ENCODE results near the gene EMC10. TPM values are rescaled to one million over a fixed set of nuclear protein-coding genes. Genes with fewer than 3 reads are reported as not detected.

EMC10 gene
- total RNA-seq, 1 donor, result 56.5 TPM

- H3K36me3 ChIP-seq (ENCODE audit: insufficient read depth, low read length), result no peaks in the 10 kb centered on the region
- no peak overlapping the region for H3K4me2 ChIP-seq (ENCODE audit: insufficient read depth, low read length)
- no peak overlapping the region for H3K4me3 ChIP-seq (ENCODE audit: insufficient read depth, low read length)
- no peak for TF ChIP-seq CTCF (IDR thresholded peaks at IDR 0.05; ENCODE audit: extremely low read depth, low read depth, low read length)
- H3K27ac ChIP-seq (ENCODE audit: low read depth, low read length), result no peak overlapping the region
- H4K20me1 ChIP-seq (ENCODE audit: insufficient read depth, low read length), result no peaks in the 10 kb centered on the region
- H2AFZ ChIP-seq (ENCODE audit: low read length), result no peak overlapping the region
- H3K27me3 ChIP-seq (ENCODE audit: insufficient read depth, low read length), result peaks cover 5% of the 10 kb centered on the region
- no peaks in the 10 kb centered on the region for H3K9me3 ChIP-seq (ENCODE audit: low read depth, low read length)
- DNase-seq (ENCODE audit: insufficient read length, low spot score, missing footprints), result no peak
- H3K4me1 ChIP-seq (ENCODE audit: insufficient read depth, low read length), result no peaks in the 10 kb centered on the region
- no peaks in the 10 kb centered on the region for H3K79me2 ChIP-seq (ENCODE audit: insufficient read depth, low read length)
Observed at GRCh38 chr19:50501186-50501567, 24.9 kb downstream of the EMC10 start.

- no peak overlapping the region for H2AFZ ChIP-seq (ENCODE audit: low read length)
- no peak for TF ChIP-seq CTCF (IDR thresholded peaks at IDR 0.05; ENCODE audit: extremely low read depth, low read depth, low read length)
- no peak overlapping the region for H3K4me3 ChIP-seq (ENCODE audit: insufficient read depth, low read length)
- peaks cover 5% of the 10 kb centered on the region for H3K27me3 ChIP-seq (ENCODE audit: insufficient read depth, low read length)
- no peaks in the 10 kb centered on the region for H3K9me3 ChIP-seq (ENCODE audit: low read depth, low read length)
- H4K20me1 ChIP-seq (ENCODE audit: insufficient read depth, low read length), result no peaks in the 10 kb centered on the region
- H3K36me3 ChIP-seq (ENCODE audit: insufficient read depth, low read length), result no peaks in the 10 kb centered on the region
- H3K27ac ChIP-seq (ENCODE audit: low read depth, low read length), result no peak overlapping the region
- H3K79me2 ChIP-seq (ENCODE audit: insufficient read depth, low read length), result no peaks in the 10 kb centered on the region
- H3K4me2 ChIP-seq (ENCODE audit: insufficient read depth, low read length), result no peak overlapping the region
- no peak for DNase-seq (ENCODE audit: insufficient read length, low spot score, missing footprints)
- H3K4me1 ChIP-seq (ENCODE audit: insufficient read depth, low read length), result no peaks in the 10 kb centered on the region
Observed at GRCh38 chr19:50501568-50502475, 25.5 kb downstream of the EMC10 start.

GRCh38 chr19:50505856-50506611 is 29.7 kb downstream of the EMC10 start:
- Histone ChIP-seq H3K9me3 (ENCODE audit: low read depth, low read length) (no peaks in the 10 kb centered on the region), H3K27me3 (ENCODE audit: insufficient read depth, low read length) (no peaks in the 10 kb centered on the region), H3K4me1 (ENCODE audit: insufficient read depth, low read length) (peaks cover 8% of the 10 kb centered on the region), H4K20me1 (ENCODE audit: insufficient read depth, low read length) (no peaks in the 10 kb centered on the region), H2AFZ (ENCODE audit: low read length) (no peak overlapping the region), H3K4me2 (ENCODE audit: insufficient read depth, low read length) (no peak overlapping the region), H3K79me2 (ENCODE audit: insufficient read depth, low read length) (peaks cover 8% of the 10 kb centered on the region), H3K27ac (ENCODE audit: low read depth, low read length) (no peak overlapping the region), H3K36me3 (ENCODE audit: insufficient read depth, low read length) (no peaks in the 10 kb centered on the region), H3K4me3 (ENCODE audit: insufficient read depth, low read length) (no peak overlapping the region)
- no peak for TF ChIP-seq CTCF (IDR thresholded peaks at IDR 0.05; ENCODE audit: extremely low read depth, low read depth, low read length)
- no peak for DNase-seq (ENCODE audit: insufficient read length, low spot score, missing footprints)

GRCh38 chr19:50506700-50507099 is 30.4 kb downstream of the EMC10 start:
- no peak overlapping the region for H3K4me3 ChIP-seq (ENCODE audit: insufficient read depth, low read length)
- no peaks in the 10 kb centered on the region for H3K36me3 ChIP-seq (ENCODE audit: insufficient read depth, low read length)
- H3K4me2 ChIP-seq (ENCODE audit: insufficient read depth, low read length), result no peak overlapping the region
- H3K79me2 ChIP-seq (ENCODE audit: insufficient read depth, low read length), result peaks cover 8% of the 10 kb centered on the region
- no peak for TF ChIP-seq CTCF (IDR thresholded peaks at IDR 0.05; ENCODE audit: extremely low read depth, low read depth, low read length)
- no peak overlapping the region for H2AFZ ChIP-seq (ENCODE audit: low read length)
- no peak overlapping the region for H3K27ac ChIP-seq (ENCODE audit: low read depth, low read length)
- no peak for DNase-seq (ENCODE audit: insufficient read length, low spot score, missing footprints)
- H4K20me1 ChIP-seq (ENCODE audit: insufficient read depth, low read length), result no peaks in the 10 kb centered on the region
- H3K27me3 ChIP-seq (ENCODE audit: insufficient read depth, low read length), result no peaks in the 10 kb centered on the region
- no peaks in the 10 kb centered on the region for H3K9me3 ChIP-seq (ENCODE audit: low read depth, low read length)
- H3K4me1 ChIP-seq (ENCODE audit: insufficient read depth, low read length), result peaks cover 8% of the 10 kb centered on the region
